ENCODE measurements around the gene DRAXIN.

DRAXIN gene

DNA sequence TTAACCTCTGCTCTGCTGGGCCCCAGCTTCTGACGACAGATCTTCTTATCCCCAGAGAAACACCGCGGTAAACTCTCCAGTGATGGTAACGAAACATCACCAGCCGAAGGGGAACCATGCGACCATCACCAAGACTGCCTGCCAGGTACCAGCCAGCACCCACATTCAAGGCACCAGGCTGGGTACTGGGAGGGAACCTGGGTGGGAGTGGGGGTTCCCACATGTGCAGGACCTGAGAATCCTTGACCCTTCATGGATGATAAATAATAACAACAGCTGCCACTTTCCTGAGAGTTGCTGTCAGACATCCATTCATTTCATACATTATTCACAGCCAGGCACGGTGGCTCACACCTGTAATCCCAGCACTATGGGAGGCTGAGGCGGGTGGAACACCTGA is 20.8 kb downstream of the DRAXIN start:
- DNase-seq: peak; percentile 35

- peak; percentile 43 for DNase-seq
Observed at GRCh38 chr1:11713095-11713494, 21.6 kb downstream of the DRAXIN start.

DNA sequence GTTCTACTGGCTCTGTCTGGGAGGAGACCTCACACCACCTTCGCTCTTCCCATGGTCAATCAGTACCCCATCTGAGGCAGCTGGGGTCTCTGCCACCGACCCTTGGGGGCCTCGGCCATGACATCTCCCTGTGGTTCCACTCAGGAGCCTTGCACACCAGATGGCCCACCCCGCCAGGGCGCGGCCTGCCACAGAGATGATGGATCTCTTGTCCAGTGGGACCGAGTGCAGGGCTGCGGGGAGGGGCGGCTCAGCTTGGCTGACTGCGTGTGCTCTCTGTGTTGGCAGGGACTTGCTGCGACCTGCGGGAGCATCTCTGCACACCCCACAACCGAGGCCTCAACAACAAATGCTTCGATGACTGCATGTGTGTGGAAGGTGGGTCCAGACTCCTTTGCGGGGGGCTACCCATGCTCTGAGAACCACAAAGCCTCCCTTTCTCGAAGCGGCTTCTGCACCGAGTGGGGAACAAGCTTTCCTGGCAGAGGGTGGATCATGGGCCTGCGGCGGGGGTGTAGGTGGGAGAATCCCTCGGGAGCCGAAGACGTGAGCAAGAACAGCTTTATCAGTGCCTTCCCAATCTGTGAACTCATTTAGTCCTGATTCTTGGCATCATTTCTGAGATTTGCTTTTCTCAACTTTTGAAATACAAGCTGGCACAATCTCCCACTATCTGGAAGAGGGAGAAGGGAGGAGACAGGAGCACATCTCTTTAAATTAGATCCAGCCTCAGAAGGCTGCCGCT is 23.5 kb downstream of the DRAXIN start:
- DNase-seq: peak; percentile 50

- DNase-seq: peak; percentile 77
Observed at GRCh38 chr1:11719313-11720032, 28.0 kb downstream of the DRAXIN start.

GRCh38 chr1:11720033-11720376 is 28.5 kb downstream of the DRAXIN start:
- DNase-seq: no peak

- DNase-seq: no peak
Observed at GRCh38 chr1:11720525-11720924, 29.0 kb downstream of the DRAXIN start.

GRCh38 chr1:11721311-11721710 is 29.8 kb downstream of the DRAXIN start:
- peak; percentile 53 for DNase-seq

DNA sequence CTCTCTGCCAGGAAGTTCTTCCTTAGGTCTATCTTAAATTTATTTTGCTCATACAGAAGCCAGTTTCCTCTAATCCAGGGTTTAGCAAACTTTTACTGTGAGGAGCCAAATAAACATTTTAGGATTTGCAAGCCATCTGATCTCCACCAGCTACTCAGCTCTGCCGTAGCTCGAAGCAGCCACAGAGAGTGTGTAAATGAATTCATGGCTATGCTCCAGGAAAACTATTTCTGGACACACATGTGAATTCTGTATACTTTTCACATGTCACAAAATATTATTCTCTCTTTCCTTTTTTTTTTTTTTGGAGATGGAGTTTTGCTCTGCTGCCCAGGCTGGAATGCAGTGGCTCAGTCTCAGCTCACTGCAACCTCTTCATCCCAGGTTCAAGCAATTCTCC is 31.0 kb downstream of the DRAXIN start:
- no peak for DNase-seq

DNA sequence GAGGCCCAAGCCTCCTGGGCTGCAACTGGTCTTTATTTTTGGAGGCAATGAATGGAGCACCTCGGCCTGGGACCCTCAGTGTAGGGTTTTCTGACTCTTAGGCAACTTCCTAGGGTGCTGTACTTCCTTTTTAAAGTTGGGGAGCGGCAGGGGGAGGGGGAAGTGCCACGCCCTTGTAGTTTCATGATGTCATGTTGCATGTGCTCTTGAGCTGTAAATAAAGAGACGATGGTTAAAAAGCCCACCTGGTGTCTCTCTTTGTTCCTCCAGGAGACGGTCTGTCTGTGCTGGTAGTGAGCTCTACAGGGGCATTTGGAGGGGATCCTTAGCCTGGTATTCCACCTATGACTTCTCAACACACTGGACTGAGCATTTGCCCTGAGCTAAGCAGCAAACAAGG is 34.1 kb downstream of the DRAXIN start:
- DNase-seq: no peak

DNA sequence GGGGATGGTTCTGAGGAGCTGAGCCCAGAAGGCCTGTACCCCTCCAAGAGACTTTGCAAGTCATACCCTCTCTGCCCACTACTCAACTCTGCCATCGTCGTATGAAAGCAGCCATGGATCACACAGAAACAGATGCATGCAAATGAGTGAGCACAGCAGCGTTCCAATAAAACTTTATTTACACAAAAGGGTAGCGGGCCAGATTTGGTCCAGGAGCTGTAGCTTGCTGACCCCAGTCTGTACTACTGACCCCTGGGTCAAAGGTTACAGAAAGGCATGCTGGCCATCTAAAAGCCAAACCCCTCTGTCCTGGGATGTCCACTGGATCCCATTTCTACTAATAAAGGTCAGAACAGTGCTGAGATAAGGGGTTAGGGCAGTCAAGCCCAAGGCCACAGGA is 35.6 kb downstream of the DRAXIN start:
- peak; percentile 35 for DNase-seq

- DNase-seq: no peak
Observed at GRCh38 chr1:11728126-11728806, 36.8 kb downstream of the DRAXIN start.

- DNase-seq: no peak
Observed at GRCh38 chr1:11729155-11729497, 37.6 kb downstream of the DRAXIN start.

- DNase-seq: peak; percentile 72
Observed at GRCh38 chr1:11729498-11730428, 38.3 kb downstream of the DRAXIN start.

- no peak for DNase-seq
Observed at GRCh38 chr1:11730429-11730891, 39.0 kb downstream of the DRAXIN start.

- DNase-seq: peak; percentile 74
Observed at GRCh38 chr1:11731691-11732283, 40.3 kb downstream of the DRAXIN start.

- no peak for DNase-seq
Observed at GRCh38 chr1:11733306-11733705, 41.8 kb downstream of the DRAXIN start.

GRCh38 chr1:11735531-11735853 is 44.0 kb downstream of the DRAXIN start:
- DNase-seq: no peak

- DNase-seq: peak; percentile 97
Observed at GRCh38 chr1:11735854-11736745, 44.6 kb downstream of the DRAXIN start, which contains the start of gene AGTRAP. TSS of gene AGTRAP (plus strand) at chr1:11736136. CDS start at chr1:11736209, 73 bp downstream.

GRCh38 chr1:11736746-11737639 is 45.5 kb downstream of the DRAXIN start:
- peak; percentile 74 for DNase-seq

DNA sequence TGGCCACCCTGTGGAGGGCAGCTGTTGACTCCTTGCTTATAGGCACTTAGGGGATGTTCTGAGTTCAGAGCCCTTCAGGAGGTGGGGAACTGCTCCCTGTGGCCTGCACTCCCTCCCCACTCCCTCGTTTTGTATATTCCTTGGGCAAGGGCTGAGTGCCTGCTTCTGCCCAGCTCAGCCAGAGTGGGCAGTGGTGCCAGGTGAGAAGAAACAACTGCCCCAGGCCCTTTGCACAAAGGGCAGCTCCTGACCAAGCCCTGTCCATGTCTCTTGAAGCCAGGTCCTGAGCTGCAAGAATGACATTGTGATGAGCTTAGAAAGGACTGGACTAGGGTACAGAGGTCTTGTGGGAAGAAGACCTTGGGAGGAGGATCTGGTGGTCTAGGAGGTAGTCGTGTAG is 46.6 kb downstream of the DRAXIN start:
- no peak for DNase-seq

Measured in islet precursor cell (in vitro differentiated cells).